Stimulated activated CD8-positive, alpha-beta memory T cell treated with anti-CD3 and anti-CD28 coated beads, Interleukin-4, amount 100 ng/mL, for 48 hours (primary cell): Measurements from ENCODE around the gene SNCAIP.
"Not testable (repeated sequence)": the region's sequence is repeated elsewhere in the genome, so short reads cannot be mapped to it uniquely, and the experiment has no call there.

Source experiments
- DNase-seq: peaks from one replicate; pipeline ENCODE4 v3.0.0-alpha.2; 2020

Gene SNCAIP

DNA sequence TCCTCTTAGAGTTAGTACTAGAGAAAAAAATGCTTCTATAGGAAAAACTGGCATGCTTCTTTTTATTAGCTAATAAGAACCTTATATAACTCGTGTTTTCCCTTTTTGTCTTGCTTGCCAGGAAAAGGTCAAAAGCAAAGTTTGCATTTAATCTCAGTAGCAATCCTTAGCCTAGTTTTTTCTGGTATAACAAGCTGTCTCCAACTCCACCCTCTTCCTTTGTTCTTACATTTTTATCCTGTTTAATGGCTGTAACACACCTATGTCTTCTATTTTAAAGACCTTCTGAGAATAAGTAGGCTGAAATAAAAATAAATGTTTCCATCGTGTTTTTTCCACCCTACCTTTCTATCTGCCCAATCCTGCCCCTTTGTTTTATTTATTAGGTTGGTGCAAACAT lies 158.3 kb downstream of the SNCAIP start:
- no peak for DNase-seq

DNA sequence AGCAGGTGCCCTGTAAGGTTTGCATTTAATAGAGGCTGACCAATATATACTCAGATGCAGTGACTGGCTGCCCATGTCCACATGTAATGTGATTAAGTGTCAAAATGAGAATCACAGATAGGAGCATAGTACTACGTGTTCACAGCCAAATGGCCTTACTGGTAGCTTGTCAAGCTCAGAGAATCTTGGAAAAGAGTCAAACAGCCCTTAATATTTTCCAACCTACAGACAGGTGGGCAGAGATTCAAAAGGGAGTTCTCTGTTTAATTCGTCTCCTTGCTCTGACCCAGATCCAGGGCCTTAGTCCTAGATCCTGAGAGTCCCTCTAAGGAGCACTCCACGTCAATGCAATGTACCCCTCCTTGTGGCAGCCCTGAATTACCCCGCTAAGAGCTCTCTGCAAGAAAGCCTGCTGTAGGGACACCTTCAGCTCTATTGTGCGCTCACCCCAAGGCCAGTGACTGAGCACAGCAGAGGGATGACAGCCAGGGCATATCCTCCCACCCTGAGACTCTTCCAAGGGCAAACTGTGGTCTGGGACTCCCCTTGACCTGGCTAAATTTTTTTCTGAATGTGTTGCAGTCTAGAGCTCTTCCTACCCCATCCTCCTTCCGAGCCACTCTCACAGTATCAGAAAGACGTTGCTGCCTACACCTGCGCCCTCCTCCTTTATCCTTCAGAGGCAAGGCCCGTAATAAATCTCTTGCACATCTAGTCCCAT lies 159.2 kb downstream of the SNCAIP start:
- no peak for DNase-seq

DNA sequence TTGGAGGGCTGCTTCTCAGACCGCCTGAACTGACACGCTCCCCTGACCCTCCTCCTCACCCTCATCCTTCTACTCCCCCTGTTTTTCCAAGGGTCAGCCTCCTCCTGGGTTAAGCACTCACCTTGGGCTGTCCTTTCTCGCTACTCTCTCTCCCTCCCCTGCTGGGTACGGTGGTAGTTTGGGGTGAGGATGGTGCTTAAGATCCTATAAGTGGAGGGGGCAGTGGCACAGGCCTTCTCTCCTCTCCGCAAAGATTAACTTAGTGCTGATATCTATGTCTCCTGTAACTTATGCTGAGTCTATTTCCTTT lies 159.7 kb downstream of the SNCAIP start:
- no peak for DNase-seq

DNA sequence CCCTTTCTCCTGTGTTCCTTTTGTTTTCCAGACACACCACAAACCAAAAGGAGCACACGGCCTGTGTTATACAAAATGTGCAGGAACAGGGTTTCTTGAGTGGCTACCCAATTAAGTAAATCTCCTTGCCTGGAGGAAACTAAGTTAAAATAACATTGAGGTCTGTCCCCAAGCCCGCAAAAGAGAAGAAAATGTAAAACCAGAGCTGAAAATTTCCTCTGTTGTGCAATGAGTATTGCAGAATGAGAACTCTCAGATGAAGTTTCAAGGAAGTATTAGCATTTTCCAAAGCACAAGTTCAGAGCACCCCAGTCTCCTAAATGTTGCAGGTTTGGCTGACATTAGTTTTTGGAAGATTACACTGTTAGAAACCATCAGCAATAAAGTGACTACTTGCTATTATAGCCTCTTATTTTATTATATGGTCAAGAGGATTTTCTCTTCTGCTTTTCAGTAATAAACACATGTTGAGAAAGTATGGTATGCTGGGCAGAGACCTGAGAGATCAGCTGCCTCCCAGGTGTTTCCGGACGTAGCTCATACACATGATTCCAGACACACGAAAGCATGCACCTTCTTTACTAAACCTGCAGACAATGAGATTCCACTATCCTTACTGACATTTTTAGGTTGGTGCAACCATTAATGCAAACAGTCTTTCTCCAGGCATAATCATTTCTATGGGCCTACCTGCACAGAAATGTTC lies 161.3 kb downstream of the SNCAIP start:
- DNase-seq, result no peak

DNA sequence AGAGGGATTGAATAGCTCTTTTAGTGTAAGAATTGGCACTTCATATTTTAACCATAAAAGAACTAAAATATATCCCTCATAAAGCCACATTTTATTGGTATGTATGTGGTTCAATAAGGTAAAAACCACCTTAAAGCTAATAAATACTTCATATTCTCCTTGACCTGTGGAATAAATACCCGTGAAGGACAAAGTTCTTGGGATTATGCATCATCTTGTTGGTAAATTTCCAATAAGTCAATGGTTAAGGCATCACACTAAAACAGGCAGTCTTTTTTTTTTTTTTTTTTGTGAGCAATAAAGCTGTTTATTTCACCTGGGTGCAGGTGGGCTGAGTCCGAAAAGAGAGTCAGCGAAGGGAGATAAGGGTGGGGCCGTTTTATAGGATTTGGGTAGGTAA lies 161.9 kb downstream of the SNCAIP start:
- DNase-seq, result no peak

DNA sequence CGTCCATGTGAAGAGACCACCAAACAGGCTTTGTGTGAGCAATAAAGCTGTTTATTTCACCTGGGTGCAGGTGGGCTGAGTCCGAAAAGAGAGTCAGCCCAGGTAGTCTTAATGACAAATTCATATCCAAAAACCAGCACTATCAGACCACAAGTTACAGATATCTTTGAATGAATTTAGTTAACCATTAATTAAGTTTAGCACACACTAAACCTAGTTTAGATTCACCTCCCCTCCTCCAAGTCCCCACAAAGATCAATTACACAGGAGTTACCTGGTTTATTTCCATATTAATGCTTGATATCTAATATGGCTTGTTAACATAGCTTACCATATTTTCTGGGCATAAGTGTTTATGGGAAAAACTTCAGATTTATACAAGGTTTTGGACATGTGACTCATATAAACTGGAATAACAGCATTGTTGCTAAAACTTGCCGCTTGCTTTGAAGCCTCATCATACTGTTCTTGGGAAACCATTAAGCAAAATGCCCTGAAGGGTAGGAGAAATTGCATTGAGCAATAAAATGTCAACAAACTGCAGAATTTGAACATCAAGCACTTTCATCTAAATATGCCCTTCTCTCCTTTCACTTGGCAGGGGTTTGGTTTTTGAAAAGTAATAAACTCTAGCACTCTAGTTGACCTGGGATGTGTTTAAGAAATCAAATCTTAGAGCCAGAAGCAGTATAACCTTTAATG lies 166.9 kb downstream of the SNCAIP start:
- DNase-seq, result no peak

DNA sequence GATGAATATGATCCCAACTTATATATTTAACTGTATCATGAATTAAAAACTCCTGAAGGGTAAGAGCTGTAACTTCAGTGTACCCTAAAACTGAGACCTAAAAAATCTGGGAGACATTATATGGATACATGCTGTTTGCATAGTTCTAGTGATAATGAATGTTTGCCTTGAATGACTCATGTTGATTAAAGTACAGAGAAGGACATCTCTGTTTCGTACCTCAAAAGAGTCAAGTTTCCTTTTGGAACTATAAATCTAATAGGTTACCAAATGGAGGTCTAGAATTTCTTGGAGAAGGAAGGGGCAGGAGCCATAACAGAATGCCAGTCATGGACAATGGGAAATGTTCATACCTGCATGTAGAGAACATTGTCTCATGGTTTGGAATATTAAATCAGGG lies 168.1 kb downstream of the SNCAIP start:
- no peak for DNase-seq

DNA sequence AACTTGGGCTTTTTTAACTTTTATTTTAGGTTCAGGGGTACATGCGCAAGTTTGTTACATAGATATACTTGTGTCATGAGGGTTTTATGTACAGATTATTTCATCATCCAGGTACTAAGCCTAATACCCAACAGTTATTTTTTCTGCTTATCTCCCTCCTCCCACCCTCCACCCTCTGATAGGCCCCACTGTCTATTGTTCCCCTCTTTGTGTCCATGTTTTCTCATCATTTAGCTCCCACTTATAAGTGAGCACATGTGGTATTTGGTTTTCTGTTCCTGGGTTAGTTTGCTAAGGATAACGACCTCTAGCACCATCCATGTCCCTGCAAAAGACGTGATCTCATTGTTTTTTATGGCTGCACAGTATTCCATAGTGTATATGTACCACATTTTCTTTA lies 172.1 kb downstream of the SNCAIP start:
- DNase-seq, result no peak

DNA sequence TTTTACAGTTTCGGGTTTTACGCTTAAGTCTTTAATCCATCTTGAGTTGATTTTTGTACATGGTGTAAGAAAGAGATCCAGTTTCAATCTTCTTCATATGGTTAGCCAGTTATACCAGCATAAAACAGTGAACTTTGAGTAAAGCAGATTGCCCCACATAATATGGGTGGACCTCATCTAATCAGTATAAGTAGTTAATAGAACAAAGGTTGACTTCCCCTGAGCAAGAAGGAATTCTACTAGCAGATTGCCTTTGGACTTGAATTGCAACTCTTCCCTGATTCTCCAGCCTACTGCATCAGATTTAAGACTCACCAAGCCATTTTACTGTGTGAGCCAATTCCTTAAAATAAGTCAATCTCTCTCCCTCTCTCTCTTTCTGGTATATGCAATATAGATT lies 173.2 kb downstream of the SNCAIP start:
- DNase-seq, result no peak

DNA sequence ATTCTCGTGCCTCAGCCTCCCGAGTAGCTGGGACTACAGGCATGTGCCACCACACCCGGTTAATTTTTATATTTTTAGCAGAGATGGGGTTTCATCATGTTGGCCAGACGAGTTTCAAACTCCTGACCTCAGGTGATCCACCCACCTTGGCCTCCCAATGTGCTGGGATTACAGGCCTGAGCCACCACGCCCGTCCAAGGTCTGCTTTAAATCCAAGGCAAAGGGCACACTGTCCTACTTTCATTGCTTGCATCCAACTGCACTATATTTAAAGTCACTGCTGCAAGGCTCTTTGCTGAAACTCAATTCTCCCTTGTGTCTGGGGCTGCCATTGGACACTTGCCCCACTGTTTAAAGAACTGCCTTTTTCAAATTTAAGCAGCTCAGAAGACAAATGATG lies 174.6 kb downstream of the SNCAIP start:
- not testable (repeated sequence) for DNase-seq

DNA sequence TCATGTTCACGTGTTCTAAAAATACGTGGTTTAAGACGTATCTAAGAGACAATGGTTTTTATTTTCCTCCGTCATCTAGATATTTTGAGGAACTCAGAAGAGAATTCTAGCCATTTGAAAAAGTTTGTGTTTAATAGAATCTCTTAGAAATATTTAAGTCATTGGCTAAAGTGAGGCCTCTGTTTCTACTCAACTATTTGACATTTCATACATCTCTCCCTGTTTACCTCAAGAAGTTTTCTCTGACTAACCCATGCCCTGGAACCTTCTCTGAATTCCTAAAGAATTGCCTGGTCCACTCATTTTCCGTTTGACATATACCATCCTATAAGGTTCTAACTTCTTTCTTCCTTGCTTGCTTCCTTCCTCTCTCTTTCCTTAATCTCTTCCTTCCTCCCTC lies 178.7 kb downstream of the SNCAIP start:
- DNase-seq, result no peak

DNA sequence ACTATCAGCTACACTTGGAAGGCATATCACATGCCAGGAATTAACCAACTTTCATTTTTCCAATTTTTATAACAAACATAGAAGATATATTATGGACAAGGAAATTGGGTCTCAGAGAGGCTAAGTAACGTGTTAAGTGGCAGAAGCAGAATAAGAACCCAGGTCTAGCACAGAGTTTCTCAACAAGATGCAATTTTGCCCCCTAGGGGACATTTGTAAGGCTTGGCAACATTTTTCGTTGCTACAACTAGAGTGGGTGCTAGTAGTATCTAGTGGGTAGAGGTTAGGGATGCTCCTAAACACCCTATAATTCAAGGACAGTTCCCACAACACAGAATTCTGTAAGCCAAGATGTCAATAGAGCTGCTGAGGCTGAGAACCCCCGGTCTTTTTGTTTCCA lies 180.6 kb downstream of the SNCAIP start:
- no peak for DNase-seq

DNA sequence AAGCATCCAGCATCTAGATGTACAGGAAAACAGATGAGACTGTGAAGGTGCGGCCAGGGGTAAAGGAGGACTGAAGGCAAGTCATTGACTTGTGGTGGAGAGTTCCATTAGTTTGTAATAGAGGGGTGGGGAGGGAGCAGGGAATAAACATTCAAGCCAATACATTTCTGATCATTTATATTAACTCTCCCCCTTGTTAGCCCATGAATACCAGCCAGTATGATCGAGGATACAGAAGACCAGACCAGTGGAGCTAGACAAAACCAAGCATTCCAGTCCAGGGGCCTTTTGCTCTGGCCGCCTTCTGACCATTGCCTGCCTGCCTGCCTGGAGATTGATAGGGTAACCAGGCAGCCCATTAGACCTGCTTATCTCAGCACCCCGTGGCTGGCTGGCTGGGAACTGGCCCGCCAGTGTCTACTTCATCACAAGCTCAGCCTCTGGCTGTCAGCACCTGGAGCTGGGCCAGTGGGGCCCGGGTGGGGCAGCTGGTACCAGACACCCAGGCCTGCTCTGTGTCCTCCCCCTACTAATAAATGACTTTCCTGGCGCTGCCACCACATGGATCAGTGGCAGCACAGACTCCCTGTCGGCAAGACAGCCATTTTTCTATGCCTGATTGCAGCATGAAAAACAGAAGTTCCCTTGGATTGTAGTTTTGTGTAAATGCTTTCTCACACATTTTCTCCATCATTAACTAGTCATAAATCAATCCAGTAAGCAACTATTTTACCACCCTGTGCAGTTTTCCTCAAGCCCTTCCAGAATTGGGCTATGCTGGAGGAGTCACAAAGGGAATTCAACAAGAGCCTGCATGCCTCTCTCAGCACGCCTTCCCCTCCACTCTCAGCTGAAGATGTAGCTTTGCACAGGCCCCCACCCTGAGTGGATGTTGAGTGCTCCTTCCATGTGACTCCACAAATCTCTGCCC lies 181.3 kb downstream of the SNCAIP start:
- no peak for DNase-seq

DNA sequence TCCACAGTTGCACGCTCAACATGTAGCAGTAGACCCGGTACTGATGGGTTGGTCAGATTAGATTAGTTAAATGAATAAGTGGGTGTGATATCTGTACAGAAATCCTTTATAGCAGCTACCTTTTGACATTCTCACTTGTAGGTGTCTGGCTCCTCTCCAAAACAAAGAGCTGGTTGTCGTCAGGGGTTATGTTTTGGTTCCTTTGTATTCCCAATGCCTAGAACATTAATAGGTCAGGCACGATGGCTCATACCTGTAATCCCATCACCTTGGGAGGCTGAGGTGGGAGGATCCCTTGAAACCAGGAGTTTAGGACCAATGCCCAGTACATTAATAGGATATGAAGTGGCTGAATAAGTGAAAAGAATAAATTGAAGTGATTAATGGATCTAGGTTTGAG lies 182.1 kb downstream of the SNCAIP start:
- DNase-seq, result no peak

DNA sequence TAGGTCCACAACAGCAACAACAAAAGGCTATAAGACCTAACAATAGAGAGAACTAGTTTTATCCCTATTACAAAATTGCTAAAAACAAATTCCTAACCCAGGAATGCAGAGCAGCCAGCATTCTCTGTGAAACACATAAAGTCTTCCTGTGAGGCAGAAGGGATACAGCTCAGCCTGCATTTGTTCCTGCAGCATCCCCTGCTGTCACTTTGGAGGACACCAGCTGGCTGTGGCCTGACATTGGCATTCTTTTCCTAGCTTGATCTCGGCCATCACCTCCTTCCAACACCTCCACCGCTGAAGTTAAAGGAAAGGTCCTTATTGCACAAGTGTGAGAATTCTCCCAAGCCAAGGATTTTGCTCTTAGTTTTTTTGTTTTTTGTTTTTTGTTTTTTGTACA lies 186.1 kb downstream of the SNCAIP start:
- DNase-seq, result no peak

DNA sequence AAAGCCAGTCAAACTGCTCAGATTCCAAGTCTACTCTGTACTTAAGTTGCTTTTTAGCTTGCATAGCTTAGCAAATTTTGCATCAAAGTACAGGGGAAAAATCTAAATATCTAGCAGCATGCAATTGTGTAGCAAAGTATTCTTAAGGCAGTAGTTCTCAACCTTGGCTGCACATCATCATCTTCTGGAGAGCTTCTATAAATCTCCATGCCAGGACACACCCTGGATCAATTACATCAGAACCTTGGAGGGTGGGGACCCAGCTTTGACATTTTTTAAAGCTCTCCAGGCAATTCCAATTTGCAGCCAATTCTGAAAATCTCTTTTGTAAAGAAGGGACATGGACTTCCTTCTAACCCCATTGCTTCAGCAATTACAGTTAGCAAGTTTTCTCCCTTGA lies 187.5 kb downstream of the SNCAIP start:
- no peak for DNase-seq

DNA sequence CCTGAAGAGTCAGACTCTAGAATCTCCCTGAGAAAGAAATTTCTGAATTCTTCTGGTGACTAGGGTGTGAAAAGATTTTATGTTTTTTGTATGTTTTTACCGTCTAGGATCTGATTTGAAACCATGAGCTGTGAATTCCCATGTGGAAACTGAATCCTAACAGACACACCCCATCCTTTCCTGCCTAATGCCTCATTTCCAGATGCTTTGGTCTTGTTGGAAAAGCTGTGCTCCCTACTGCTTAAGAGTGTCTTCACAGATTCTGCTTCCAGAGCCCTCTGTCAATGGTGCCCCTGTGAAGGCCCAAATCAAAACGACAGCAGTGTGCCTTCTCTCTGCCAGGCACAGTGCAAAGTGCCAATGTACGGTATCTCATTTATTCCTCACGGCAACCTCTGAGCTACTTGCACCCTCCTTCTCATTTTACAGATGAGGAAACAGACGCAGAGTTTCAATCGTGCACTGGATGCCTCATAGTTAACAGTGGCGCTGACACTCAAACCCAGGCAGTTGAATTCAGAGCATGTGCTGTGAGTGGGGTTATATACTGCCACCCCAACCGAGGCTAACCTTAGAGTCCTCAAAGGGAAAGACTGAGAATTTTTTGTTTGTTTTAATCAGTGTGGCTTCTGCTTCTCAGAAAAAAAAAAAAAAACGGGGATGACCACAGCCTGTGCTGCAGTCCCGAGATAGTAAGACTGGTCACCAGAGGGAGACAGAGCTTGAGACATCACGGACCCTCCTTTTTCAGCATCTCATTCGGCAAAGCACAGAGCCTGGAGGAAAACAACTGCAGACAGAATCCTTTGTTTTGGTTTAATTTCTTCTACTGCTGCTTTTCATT lies 188.4 kb downstream of the SNCAIP start:
- no peak for DNase-seq

DNA sequence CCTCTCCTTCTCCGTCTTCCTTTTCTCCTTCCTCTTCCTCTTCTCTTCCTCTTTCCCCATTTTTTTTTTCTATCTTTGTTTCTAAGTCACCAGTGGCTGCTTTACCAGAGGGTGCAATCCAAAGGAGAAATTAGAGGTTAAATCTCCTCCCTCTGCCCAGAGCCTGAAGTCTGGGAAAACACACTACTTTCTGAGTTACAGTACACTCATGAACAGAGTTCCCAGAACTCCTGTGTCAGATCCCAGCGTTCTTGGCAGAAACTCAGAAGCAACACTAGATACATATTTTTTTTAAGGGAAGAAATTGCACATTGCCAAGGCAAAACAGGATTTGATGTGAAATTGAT lies 189.0 kb downstream of the SNCAIP start:
- no peak for DNase-seq

DNA sequence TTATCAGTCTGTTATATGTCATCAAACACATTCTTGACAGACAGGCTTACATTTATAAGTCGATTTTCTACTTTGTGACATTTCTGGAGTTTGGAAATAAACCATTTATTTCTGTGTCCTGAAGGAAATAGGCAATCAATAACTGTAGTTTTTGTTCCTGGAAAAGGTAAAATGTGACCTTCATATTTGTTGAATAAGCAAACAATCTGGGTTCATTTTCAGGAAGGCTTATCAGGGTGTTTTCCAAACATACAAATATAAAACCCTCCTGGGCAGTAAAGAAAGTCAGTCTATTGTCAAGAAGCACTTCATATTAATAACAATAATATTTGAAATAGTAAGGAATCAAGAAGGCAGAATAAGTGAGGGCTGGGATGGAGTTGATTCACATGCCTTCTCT lies 195.0 kb downstream of the SNCAIP start:
- DNase-seq, result no peak

DNA sequence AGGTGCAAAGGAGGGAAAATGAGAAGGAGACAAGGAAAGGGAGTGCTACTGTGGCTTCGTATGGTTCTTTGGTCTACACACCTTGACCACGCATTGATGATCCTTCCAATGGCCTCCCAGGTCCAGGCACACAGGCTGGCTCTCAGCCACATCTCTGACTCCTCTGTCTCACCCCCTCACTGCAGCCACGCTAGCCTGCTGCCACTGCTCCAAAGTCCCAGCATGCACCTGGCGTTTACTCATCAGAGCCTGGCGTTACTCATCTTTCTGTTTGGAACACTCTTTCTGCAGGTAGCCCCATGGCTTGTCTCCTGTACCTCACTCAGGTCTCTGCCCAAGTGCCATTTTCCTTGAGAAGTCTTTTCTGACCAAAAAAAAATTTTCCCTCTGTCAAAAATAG lies 195.5 kb downstream of the SNCAIP start:
- DNase-seq, result no peak

DNA sequence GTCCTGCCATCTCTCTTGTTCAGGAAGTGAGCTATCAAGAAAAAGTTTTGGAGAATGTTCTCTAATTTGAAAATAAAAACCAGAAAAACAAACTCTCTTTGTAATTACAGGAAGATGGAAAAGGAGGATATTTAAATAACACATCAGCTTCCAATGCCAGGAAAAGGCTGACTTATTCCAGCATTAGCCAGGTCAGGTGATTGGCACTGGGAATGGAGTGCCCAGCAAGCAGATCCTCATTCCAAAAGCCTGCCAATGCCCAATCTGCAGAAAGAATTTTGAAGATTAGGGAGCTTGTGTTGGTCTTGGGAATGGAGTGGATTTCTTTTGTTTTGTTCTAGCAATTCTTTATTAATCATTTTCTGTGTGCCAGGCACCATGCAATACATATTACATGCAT lies 196.6 kb downstream of the SNCAIP start:
- no peak for DNase-seq
